DOHH2 (cell line): ENCODE measurements around the gene CRELD2.

Experiments
- H3F3A ChIP-seq: fragments of 200-600 bp; sonication (generic), shearing (Covaris generic); 2 replicates; pipeline ENCODE4 v1.6.0; 2016; ENCODE audit warnings: antibody characterized with exemption, mild to moderate bottlenecking; ENCODE audit not compliant: control insufficient read depth, insufficient read depth
- H3K27ac ChIP-seq: fragments of 200-600 bp; sonication (generic); 2 replicates; pipeline ENCODE4 v1.5.1; 2014; ENCODE audit warnings: low read depth, mild to moderate bottlenecking, low read length, moderate library complexity
- H3K27me3 ChIP-seq: fragments of 200-600 bp; sonication (generic); 2 replicates; pipeline ENCODE4 v1.6.1; 2014; ENCODE audit warnings: mild to moderate bottlenecking, low read length, mixed read lengths; ENCODE audit not compliant: control insufficient read depth
- H3K36me3 ChIP-seq: fragments of 200-600 bp; sonication (generic); 2 replicates; pipeline ENCODE4 v1.6.1; 2014; ENCODE audit warnings: mild to moderate bottlenecking, low read length, moderate library complexity, mixed read lengths; ENCODE audit not compliant: control insufficient read depth
- H3K4me1 ChIP-seq: fragments of 200-600 bp; sonication (generic); 2 replicates; pipeline ENCODE4 v1.6.1; 2014; ENCODE audit warnings: mild to moderate bottlenecking, low read length, mixed read lengths; ENCODE audit not compliant: control insufficient read depth
- H3K4me2 ChIP-seq: fragments of 200-600 bp; sonication (generic); 2 replicates; pipeline ENCODE4 v1.6.0; 2014; ENCODE audit warnings: mild to moderate bottlenecking, low read length, moderate library complexity
- H3K4me3 ChIP-seq: fragments of 200-600 bp; sonication (generic); 2 replicates; pipeline ENCODE4 v1.5.1; 2014; ENCODE audit warnings: mild to moderate bottlenecking, low read length, mixed read lengths
- H3K79me2 ChIP-seq: fragments of 200-600 bp; sonication (generic); 2 replicates; pipeline ENCODE4 v1.6.1; 2014; ENCODE audit warnings: mild to moderate bottlenecking, low read length, mixed read lengths; ENCODE audit not compliant: control insufficient read depth
- H3K9me2 ChIP-seq: fragments of 200-600 bp; sonication (generic); replicated peaks from 2 replicates; pipeline ENCODE4 v1.6.1; 2014; ENCODE audit warnings: mild to moderate bottlenecking, low read length, mixed read lengths; ENCODE audit not compliant: control insufficient read depth
- H3K9me3 ChIP-seq: fragments of 200-600 bp; sonication (generic); 2 replicates; pipeline ENCODE4 v1.6.1; 2014; ENCODE audit warnings: antibody characterized with exemption, low read length, mixed read lengths; ENCODE audit not compliant: control insufficient read depth, insufficient read depth
- H4K20me1 ChIP-seq: fragments of 200-600 bp; sonication (generic); 2 replicates; pipeline ENCODE4 v1.6.0; 2014; ENCODE audit warnings: low read depth, mild to moderate bottlenecking, antibody characterized with exemption, low read length, moderate library complexity; ENCODE audit not compliant: control insufficient read depth, insufficient read depth
- CTCF ChIP-seq: fragments of 200-600 bp; sonication (generic); IDR thresholded peaks from one replicate; pipeline ENCODE4 v1.5.1; 2014; ENCODE audit warnings: antibody characterized with exemption, mild to moderate bottlenecking, low read depth, low read length; ENCODE audit not compliant: poor library complexity, severe bottlenecking
- EZH2phosphoT487 ChIP-seq: fragments of 200-600 bp; sonication (generic); IDR thresholded peaks from 2 replicates; pipeline ENCODE4 v1.6.1; 2017; ENCODE audit warnings: borderline replicate concordance, mild to moderate bottlenecking, antibody characterized with exemption, low read length, moderate library complexity, mixed read lengths

CRELD2 gene

GRCh38 chr22:49903322-49904039, 15.0 kb upstream of the CRELD2 start:
- Histone ChIP-seq H3K9me3 (peaks cover 5% of the 10 kb centered on the region; the same call in 1 of the 2 replicates), H3K36me3 (peaks cover 49% of the 10 kb centered on the region), H4K20me1 (no peaks in the 10 kb centered on the region), H3K9me2 (no peaks in the 10 kb centered on the region), H3F3A (no peaks in the 10 kb centered on the region), H3K4me2 (no peak overlapping the region), H3K27me3 (no peaks in the 10 kb centered on the region), H3K4me3 (no peak overlapping the region), H3K4me1 (no peaks in the 10 kb centered on the region), H3K79me2 (peaks cover 9% of the 10 kb centered on the region), H3K27ac (no peak overlapping the region)
- no peak for TF ChIP-seq CTCF
- no peak for TF ChIP-seq EZH2phosphoT487

DNA sequence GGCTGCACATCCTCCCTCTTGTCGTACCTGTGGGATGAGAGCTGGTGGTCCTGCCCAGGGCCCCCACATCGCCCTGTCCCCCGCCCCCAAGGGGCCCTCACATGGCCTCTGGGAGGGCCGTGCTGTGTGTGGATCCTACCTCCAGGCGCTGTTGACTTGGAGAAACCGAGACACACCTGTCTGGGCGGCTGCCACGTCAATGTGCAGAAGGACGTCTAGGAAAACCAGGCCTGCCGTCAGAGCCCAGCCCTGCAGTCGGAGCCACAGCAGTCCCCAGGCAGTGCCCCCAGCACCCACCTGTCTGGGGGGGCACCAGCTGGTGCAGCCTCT, 14.4 kb upstream of the CRELD2 start:
- Histone ChIP-seq H3K4me3 (no peak overlapping the region), H4K20me1 (no peaks in the 10 kb centered on the region), H3F3A (no peaks in the 10 kb centered on the region), H3K27ac (no peak overlapping the region), H3K4me1 (no peaks in the 10 kb centered on the region), H3K36me3 (peaks cover 51% of the 10 kb centered on the region), H3K9me3 (peaks cover 5% of the 10 kb centered on the region; the same call in 1 of the 2 replicates), H3K27me3 (no peaks in the 10 kb centered on the region), H3K9me2 (no peaks in the 10 kb centered on the region), H3K4me2 (no peak overlapping the region), H3K79me2 (peaks cover 9% of the 10 kb centered on the region)
- no peak for TF ChIP-seq CTCF
- no peak for TF ChIP-seq EZH2phosphoT487

- TF ChIP-seq CTCF (no peak), EZH2phosphoT487 (no peak)
- Histone ChIP-seq H3F3A (no peaks in the 10 kb centered on the region), H3K27me3 (no peaks in the 10 kb centered on the region), H3K9me2 (no peaks in the 10 kb centered on the region), H3K4me3 (no peak overlapping the region), H3K27ac (no peak overlapping the region), H3K4me2 (no peak overlapping the region), H3K36me3 (peaks cover 51% of the 10 kb centered on the region), H4K20me1 (no peaks in the 10 kb centered on the region), H3K4me1 (no peaks in the 10 kb centered on the region), H3K9me3 (peaks cover 5% of the 10 kb centered on the region; the same call in 1 of the 2 replicates), H3K79me2 (peaks cover 9% of the 10 kb centered on the region)
Observed at GRCh38 chr22:49905465-49905864, 13.0 kb upstream of the CRELD2 start.
